HepG2 (cell line): Measurements from ENCODE around the gene LRSAM1. TPM values are rescaled to one million over a fixed set of nuclear protein-coding genes. Genes with fewer than 3 reads are reported as not detected.

ENCODE experiments used
- HNF4A ChIP-seq: sonication (generic); formaldehyde crosslinking; IDR thresholded peaks from 2 replicates; pipeline ENCODE4 v1.4.0; 2020; ENCODE audit warnings: missing genetic modification reagents
- IRF2 ChIP-seq: IDR thresholded peaks from 2 replicates; pipeline ENCODE4 v1.6.1; 2018; ENCODE audit warnings: missing genetic modification reagents, missing compliant biosample characterization
- PAX8 ChIP-seq: sonication (generic); formaldehyde crosslinking; IDR thresholded peaks from 2 replicates; pipeline ENCODE4 v1.8.0; 2022; ENCODE audit warnings: mild to moderate bottlenecking, missing genetic modification reagents, borderline replicate concordance
- ZMYM3 ChIP-seq: sonication (generic); formaldehyde crosslinking; IDR thresholded peaks from 2 replicates; pipeline ENCODE4 v1.5.1; 2020; ENCODE audit warnings: mild to moderate bottlenecking, missing genetic modification reagents
- ZNF12 ChIP-seq: sonication (generic); formaldehyde crosslinking; IDR thresholded peaks from 2 replicates; pipeline ENCODE4 v1.5.0; 2020; ENCODE audit warnings: missing genetic modification reagents
- ZNF557 ChIP-seq: sonication (generic); formaldehyde crosslinking; IDR thresholded peaks from 2 replicates; pipeline ENCODE4 v1.4.0; 2020; ENCODE audit warnings: missing genetic modification reagents
- ZNF558 ChIP-seq: sonication (generic); formaldehyde crosslinking; IDR thresholded peaks from 2 replicates; pipeline ENCODE4 v1.9.0; 2022; ENCODE audit warnings: mild to moderate bottlenecking, missing genetic modification reagents, borderline replicate concordance
- ZNF7 ChIP-seq: IDR thresholded peaks from 2 replicates; pipeline ENCODE4 v1.6.1; 2016; ENCODE audit warnings: missing biosample characterization, missing genetic modification reagents
- ZNF720 ChIP-seq: sonication (generic); formaldehyde crosslinking; IDR thresholded peaks from 2 replicates; pipeline ENCODE4 v1.4.0; 2020; ENCODE audit warnings: missing genetic modification reagents
- ZNF746 ChIP-seq: sonication (generic); formaldehyde crosslinking; IDR thresholded peaks from 2 replicates; pipeline ENCODE4 v1.8.0; 2022; ENCODE audit warnings: mild to moderate bottlenecking, missing genetic modification reagents
- polyA plus RNA-seq, 8 experiments: library from polyadenylated mRNA; depleted of rRNA in 3 of 8; stranded (reverse) in 7 of 8; unstranded in 1 of 8; fragments of >200 nt; fragmentation: Illumina TruSeq in 4 of 8; extraction: Trizol in 4 of 8; gene quantifications; 2 replicates each; pipeline versions ENCODE4 v1.2.1 to v1.2.3, GENCODE V29; 2011 to 2016; ENCODE audit warnings: low read depth in 4 of 8, missing spikeins in 1 of 8, mixed read lengths in 1 of 8; ENCODE audit not compliant: insufficient read depth in 1 of 8
- total RNA-seq, 5 experiments: library from RNA; depleted of rRNA; stranded (reverse); fragments of >200 nt; fragmentation: Illumina TruSeq; extraction: Trizol; gene quantifications; 2 replicates each; pipeline ENCODE4 v1.2.3, GENCODE V29; 2016; ENCODE audit warnings: low read depth in 1 of 5
- TF ChIP-seq, protein P1 (sequence below): sonication (generic); formaldehyde crosslinking; IDR thresholded peaks from 2 replicates; pipeline ENCODE4 v1.4.0; 2020; ENCODE audit warnings: mild to moderate bottlenecking, missing genetic modification reagents
- TF ChIP-seq, protein P2 (sequence below): sonication (generic); formaldehyde crosslinking; IDR thresholded peaks from 2 replicates; pipeline ENCODE4 v1.5.1; 2020; ENCODE audit warnings: missing genetic modification reagents, mild to moderate bottlenecking, borderline replicate concordance
- TF ChIP-seq, protein P3 (sequence below): sonication (generic); formaldehyde crosslinking; IDR thresholded peaks from 2 replicates; pipeline ENCODE4 v1.4.0; 2020; ENCODE audit warnings: missing genetic modification reagents
- TF ChIP-seq, protein P4 (sequence below): sonication (generic); formaldehyde crosslinking; IDR thresholded peaks from 2 replicates; pipeline ENCODE4 v1.8.0; 2022; ENCODE audit warnings: mild to moderate bottlenecking, missing genetic modification reagents, moderate library complexity
- TF ChIP-seq, protein P5 (sequence below): sonication (generic); formaldehyde crosslinking; IDR thresholded peaks from 2 replicates; pipeline ENCODE4 v1.5.1; 2020; ENCODE audit warnings: missing genetic modification reagents, mild to moderate bottlenecking, borderline replicate concordance
- TF ChIP-seq, protein P6 (sequence below): sonication (generic); formaldehyde crosslinking; IDR thresholded peaks from 2 replicates; pipeline ENCODE4 v1.4.0; 2020; ENCODE audit warnings: mild to moderate bottlenecking, missing genetic modification reagents

Gene LRSAM1
- total and polyA plus RNA-seq, 2 of the 13 experiments (the other 11 are each of a cell fraction or from before 2014, with no cell fraction given): 8.7 to 10.2 TPM

DNA sequence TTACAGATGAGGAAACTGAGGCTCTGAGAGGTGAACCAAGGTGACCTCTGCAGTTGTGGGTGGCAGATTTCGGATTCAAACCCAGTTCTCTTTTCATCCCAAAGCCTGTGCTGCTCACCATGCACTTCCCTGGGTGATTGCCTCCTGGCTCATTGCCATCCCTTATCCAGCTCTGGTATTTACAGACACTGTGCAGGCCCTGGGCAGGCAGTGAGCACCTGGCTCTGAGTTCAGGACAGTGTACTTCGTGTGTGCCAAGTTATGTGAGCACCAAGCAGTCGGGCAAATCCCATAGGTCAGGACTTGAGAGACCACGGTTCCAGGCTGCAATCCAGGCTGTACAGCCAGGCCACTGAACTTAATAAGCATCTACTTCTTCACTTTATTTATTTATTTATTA lies 1.4 kb downstream of the LRSAM1 start (continued):
- TF ChIP-seq, protein P1, sequence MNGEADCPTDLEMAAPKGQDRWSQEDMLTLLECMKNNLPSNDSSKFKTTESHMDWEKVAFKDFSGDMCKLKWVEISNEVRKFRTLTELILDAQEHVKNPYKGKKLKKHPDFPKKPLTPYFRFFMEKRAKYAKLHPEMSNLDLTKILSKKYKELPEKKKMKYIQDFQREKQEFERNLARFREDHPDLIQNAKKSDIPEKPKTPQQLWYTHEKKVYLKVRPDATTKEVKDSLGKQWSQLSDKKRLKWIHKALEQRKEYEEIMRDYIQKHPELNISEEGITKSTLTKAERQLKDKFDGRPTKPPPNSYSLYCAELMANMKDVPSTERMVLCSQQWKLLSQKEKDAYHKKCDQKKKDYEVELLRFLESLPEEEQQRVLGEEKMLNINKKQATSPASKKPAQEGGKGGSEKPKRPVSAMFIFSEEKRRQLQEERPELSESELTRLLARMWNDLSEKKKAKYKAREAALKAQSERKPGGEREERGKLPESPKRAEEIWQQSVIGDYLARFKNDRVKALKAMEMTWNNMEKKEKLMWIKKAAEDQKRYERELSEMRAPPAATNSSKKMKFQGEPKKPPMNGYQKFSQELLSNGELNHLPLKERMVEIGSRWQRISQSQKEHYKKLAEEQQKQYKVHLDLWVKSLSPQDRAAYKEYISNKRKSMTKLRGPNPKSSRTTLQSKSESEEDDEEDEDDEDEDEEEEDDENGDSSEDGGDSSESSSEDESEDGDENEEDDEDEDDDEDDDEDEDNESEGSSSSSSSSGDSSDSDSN (CRISPR knock-in tag): no peak
- TF ChIP-seq PAX8 (CRISPR knock-in tag) (no peak), IRF2 (CRISPR knock-in tag) (no peak), HNF4A (no peak; the same call in 1 of the 2 replicates), ZNF12 (CRISPR knock-in tag) (no peak), ZNF558 (CRISPR knock-in tag) (no peak), ZNF7 (no peak), ZNF557 (CRISPR knock-in tag) (no peak), ZNF720 (CRISPR knock-in tag) (no peak), ZMYM3 (CRISPR knock-in tag) (no peak), ZNF746 (CRISPR knock-in tag) (no peak)
- TF ChIP-seq, protein P2, sequence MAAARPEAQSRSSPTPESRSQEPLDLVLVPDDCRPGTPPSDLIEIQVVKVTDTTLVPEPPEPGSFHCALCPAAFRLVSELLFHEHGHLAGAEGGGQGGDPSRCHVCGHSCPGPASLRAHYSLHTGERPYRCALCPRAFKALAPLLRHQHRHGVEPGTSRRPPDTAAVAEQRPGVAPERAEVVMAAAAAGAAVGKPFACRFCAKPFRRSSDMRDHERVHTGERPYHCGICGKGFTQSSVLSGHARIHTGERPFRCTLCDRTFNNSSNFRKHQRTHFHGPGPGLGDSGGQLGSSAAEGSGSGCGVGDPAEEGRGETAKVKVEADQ (CRISPR knock-in tag): no peak
- TF ChIP-seq, protein P3, sequence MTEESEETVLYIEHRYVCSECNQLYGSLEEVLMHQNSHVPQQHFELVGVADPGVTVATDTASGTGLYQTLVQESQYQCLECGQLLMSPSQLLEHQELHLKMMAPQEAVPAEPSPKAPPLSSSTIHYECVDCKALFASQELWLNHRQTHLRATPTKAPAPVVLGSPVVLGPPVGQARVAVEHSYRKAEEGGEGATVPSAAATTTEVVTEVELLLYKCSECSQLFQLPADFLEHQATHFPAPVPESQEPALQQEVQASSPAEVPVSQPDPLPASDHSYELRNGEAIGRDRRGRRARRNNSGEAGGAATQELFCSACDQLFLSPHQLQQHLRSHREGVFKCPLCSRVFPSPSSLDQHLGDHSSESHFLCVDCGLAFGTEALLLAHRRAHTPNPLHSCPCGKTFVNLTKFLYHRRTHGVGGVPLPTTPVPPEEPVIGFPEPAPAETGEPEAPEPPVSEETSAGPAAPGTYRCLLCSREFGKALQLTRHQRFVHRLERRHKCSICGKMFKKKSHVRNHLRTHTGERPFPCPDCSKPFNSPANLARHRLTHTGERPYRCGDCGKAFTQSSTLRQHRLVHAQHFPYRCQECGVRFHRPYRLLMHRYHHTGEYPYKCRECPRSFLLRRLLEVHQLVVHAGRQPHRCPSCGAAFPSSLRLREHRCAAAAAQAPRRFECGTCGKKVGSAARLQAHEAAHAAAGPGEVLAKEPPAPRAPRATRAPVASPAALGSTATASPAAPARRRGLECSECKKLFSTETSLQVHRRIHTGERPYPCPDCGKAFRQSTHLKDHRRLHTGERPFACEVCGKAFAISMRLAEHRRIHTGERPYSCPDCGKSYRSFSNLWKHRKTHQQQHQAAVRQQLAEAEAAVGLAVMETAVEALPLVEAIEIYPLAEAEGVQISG (CRISPR knock-in tag): peak; percentile 15; the same call in 1 of the 2 replicates
- TF ChIP-seq, protein P4, sequence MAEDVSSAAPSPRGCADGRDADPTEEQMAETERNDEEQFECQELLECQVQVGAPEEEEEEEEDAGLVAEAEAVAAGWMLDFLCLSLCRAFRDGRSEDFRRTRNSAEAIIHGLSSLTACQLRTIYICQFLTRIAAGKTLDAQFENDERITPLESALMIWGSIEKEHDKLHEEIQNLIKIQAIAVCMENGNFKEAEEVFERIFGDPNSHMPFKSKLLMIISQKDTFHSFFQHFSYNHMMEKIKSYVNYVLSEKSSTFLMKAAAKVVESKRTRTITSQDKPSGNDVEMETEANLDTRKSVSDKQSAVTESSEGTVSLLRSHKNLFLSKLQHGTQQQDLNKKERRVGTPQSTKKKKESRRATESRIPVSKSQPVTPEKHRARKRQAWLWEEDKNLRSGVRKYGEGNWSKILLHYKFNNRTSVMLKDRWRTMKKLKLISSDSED (CRISPR knock-in tag): no peak
- TF ChIP-seq, protein P5, sequence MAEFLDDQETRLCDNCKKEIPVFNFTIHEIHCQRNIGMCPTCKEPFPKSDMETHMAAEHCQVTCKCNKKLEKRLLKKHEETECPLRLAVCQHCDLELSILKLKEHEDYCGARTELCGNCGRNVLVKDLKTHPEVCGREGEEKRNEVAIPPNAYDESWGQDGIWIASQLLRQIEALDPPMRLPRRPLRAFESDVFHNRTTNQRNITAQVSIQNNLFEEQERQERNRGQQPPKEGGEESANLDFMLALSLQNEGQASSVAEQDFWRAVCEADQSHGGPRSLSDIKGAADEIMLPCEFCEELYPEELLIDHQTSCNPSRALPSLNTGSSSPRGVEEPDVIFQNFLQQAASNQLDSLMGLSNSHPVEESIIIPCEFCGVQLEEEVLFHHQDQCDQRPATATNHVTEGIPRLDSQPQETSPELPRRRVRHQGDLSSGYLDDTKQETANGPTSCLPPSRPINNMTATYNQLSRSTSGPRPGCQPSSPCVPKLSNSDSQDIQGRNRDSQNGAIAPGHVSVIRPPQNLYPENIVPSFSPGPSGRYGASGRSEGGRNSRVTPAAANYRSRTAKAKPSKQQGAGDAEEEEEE (CRISPR knock-in tag): no peak
- TF ChIP-seq, protein P6, sequence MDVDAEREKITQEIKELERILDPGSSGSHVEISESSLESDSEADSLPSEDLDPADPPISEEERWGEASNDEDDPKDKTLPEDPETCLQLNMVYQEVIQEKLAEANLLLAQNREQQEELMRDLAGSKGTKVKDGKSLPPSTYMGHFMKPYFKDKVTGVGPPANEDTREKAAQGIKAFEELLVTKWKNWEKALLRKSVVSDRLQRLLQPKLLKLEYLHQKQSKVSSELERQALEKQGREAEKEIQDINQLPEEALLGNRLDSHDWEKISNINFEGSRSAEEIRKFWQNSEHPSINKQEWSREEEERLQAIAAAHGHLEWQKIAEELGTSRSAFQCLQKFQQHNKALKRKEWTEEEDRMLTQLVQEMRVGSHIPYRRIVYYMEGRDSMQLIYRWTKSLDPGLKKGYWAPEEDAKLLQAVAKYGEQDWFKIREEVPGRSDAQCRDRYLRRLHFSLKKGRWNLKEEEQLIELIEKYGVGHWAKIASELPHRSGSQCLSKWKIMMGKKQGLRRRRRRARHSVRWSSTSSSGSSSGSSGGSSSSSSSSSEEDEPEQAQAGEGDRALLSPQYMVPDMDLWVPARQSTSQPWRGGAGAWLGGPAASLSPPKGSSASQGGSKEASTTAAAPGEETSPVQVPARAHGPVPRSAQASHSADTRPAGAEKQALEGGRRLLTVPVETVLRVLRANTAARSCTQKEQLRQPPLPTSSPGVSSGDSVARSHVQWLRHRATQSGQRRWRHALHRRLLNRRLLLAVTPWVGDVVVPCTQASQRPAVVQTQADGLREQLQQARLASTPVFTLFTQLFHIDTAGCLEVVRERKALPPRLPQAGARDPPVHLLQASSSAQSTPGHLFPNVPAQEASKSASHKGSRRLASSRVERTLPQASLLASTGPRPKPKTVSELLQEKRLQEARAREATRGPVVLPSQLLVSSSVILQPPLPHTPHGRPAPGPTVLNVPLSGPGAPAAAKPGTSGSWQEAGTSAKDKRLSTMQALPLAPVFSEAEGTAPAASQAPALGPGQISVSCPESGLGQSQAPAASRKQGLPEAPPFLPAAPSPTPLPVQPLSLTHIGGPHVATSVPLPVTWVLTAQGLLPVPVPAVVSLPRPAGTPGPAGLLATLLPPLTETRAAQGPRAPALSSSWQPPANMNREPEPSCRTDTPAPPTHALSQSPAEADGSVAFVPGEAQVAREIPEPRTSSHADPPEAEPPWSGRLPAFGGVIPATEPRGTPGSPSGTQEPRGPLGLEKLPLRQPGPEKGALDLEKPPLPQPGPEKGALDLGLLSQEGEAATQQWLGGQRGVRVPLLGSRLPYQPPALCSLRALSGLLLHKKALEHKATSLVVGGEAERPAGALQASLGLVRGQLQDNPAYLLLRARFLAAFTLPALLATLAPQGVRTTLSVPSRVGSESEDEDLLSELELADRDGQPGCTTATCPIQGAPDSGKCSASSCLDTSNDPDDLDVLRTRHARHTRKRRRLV: no peak
